H1 (cell line): Measurements from ENCODE around the gene RNF215. TPM values are rescaled to one million over a fixed set of nuclear protein-coding genes. Genes with fewer than 3 reads are reported as not detected.

Source experiments
- CTCF ChIA-PET: fragments of 300-600 bp; sonication (Branson Sonifier 250); formaldehyde crosslinking; loops from one replicate; lab custom pipeline; 2021; ENCODE audit not compliant: partially characterized antibody; lab: Charles Lee
- POLR2A ChIA-PET: fragments of 300-600 bp; sonication (Branson Sonifier 250); formaldehyde crosslinking; loops from one replicate; lab custom pipeline; 2021; ENCODE audit warnings: inconsistent platforms; ENCODE audit not compliant: partially characterized antibody; lab: Charles Lee
- DNase-seq, 2 experiments: peaks; one replicate each; pipeline versions ENCODE4 v3.0.0 to v3.0.0-alpha.2; 2010 to 2022; ENCODE audit warnings: low spot score in 2 of 2, low read depth in 1 of 2, mixed read lengths in 1 of 2
- FAIRE-seq: peaks from 2 replicates; lab custom pipeline; 2011; peaks lifted over from hg19 to GRCh38; lab: Jason Lieb, UNC
- H2AFZ ChIP-seq: 2 replicates; pipeline ENCODE4 v1.8.1; 2012; ENCODE audit warnings: low read length, inconsistent platforms
- H2AK5ac ChIP-seq: 2 replicates; pipeline ENCODE4 v1.6.1; 2013; ENCODE audit warnings: low read depth, low read length
- H2BK120ac ChIP-seq: replicated peaks from 2 replicates; pipeline ENCODE3; 2013; ENCODE audit warnings: low read depth, low read length, inconsistent platforms
- H2BK12ac ChIP-seq: 2 replicates; pipeline ENCODE4 v1.6.1; 2013; ENCODE audit warnings: low read depth, low read length
- H2BK15ac ChIP-seq: 2 replicates; pipeline ENCODE4 v1.6.1; 2013; ENCODE audit warnings: low read length
- H2BK20ac ChIP-seq: 2 replicates; pipeline ENCODE4 v1.6.1; 2013; ENCODE audit warnings: low read length
- H2BK5ac ChIP-seq: 2 replicates; pipeline ENCODE4 v1.6.1; 2013; ENCODE audit warnings: low read depth, low read length
- H3K14ac ChIP-seq: 2 replicates; pipeline ENCODE4 v1.6.1; 2013; ENCODE audit warnings: inconsistent platforms; ENCODE audit not compliant: insufficient read length
- H3K18ac ChIP-seq: 2 replicates; pipeline ENCODE4 v1.6.1; 2013; ENCODE audit warnings: low read length; ENCODE audit errors: extremely low read depth
- H3K23ac ChIP-seq: 2 replicates; pipeline ENCODE4 v1.6.1; 2013; ENCODE audit warnings: inconsistent platforms; ENCODE audit not compliant: insufficient read length
- H3K23me2 ChIP-seq: 2 replicates; pipeline ENCODE4 v1.6.1; 2013; ENCODE audit warnings: low read depth, low read length
- H3K27ac ChIP-seq: 2 replicates; pipeline ENCODE4 v1.6.1; 2011; ENCODE audit warnings: low read depth, low read length, inconsistent platforms
- H3K27me3 ChIP-seq, 4 experiments: replicated peaks in 1 of 4; 1 replicate in 1 of 4; 2 replicates in 3 of 4; pipeline versions ENCODE4 v1.6.1 to v1.8.1; 2011 to 2013; ENCODE audit warnings: low read length in 3 of 4, mild to moderate bottlenecking in 3 of 4, inconsistent platforms in 2 of 4, mixed read lengths in 2 of 4, moderate library complexity in 1 of 4; ENCODE audit not compliant: control insufficient read depth in 3 of 4, insufficient read depth in 3 of 4; ENCODE audit errors: extremely low read depth in 1 of 4
- H3K36me3 ChIP-seq, 4 experiments: 2 replicates each; pipeline versions ENCODE4 v1.6.1 to v1.8.1; 2011 to 2013; ENCODE audit warnings: mild to moderate bottlenecking in 4 of 4, low read length in 3 of 4, moderate library complexity in 2 of 4, control low read depth in 1 of 4, inconsistent platforms in 1 of 4; ENCODE audit not compliant: insufficient read depth in 4 of 4, control insufficient read depth in 2 of 4
- H3K4ac ChIP-seq: replicated peaks from 2 replicates; pipeline ENCODE3; 2013; ENCODE audit warnings: low read length, low read depth, mixed read lengths, inconsistent platforms; ENCODE audit not compliant: insufficient read length
- H3K4me1 ChIP-seq, 4 experiments: replicated peaks in 1 of 4; 1 replicate in 1 of 4; 2 replicates in 3 of 4; pipeline versions ENCODE4 v1.6.1 to v1.8.1; 2011 to 2013; ENCODE audit warnings: low read length in 3 of 4, inconsistent platforms in 2 of 4, mixed read lengths in 1 of 4; ENCODE audit not compliant: insufficient read depth in 4 of 4, control insufficient read depth in 3 of 4
- H3K4me2 ChIP-seq, 2 experiments: 2 replicates each; pipeline versions ENCODE4 v1.6.1 to v1.8.1; 2011 to 2013; ENCODE audit warnings: low read depth in 2 of 2, low read length in 2 of 2, control low read depth in 1 of 2, inconsistent platforms in 1 of 2, mild to moderate bottlenecking in 1 of 2; ENCODE audit not compliant: insufficient read depth in 1 of 2
- H3K4me3 ChIP-seq, 4 experiments: fragments of 200-600, 300-600 bp in 1 of 4; sonication (generic), shearing (Covaris generic), sonication (Bioruptor Twin) in 1 of 4; 2 replicates each; pipeline versions ENCODE4 v1.5.1 to v1.8.1; 2011 to 2016; ENCODE audit warnings: low read length in 4 of 4, low read depth in 3 of 4, control low read depth in 2 of 4, inconsistent platforms in 2 of 4, mild to moderate bottlenecking in 2 of 4, mixed read lengths in 1 of 4, moderate library complexity in 1 of 4; ENCODE audit not compliant: insufficient read depth in 2 of 4; ENCODE audit errors: extremely low read depth in 1 of 4
- H3K56ac ChIP-seq: replicated peaks from 2 replicates; pipeline ENCODE3; 2013; ENCODE audit warnings: low read depth, mild to moderate bottlenecking, mixed read lengths, low read length, inconsistent platforms; ENCODE audit not compliant: insufficient read length
- H3K79me1 ChIP-seq: 2 replicates; pipeline ENCODE4 v1.6.1; 2013; ENCODE audit warnings: low read depth, low read length, control low read depth
- H3K79me2 ChIP-seq, 2 experiments: 2 replicates each; pipeline versions ENCODE4 v1.6.1 to v1.8.1; 2012 to 2013; ENCODE audit warnings: low read length in 2 of 2, mild to moderate bottlenecking in 2 of 2, inconsistent platforms in 1 of 2; ENCODE audit not compliant: insufficient read depth in 2 of 2, control insufficient read depth in 1 of 2
- H3K9ac ChIP-seq, 4 experiments: replicated peaks in 1 of 4; 1 replicate in 1 of 4; 2 replicates in 3 of 4; pipeline versions ENCODE4 v1.6.1 to v1.8.1; 2011 to 2013; ENCODE audit warnings: low read depth in 3 of 4, low read length in 3 of 4, control low read depth in 2 of 4, mild to moderate bottlenecking in 2 of 4, moderate library complexity in 2 of 4, inconsistent platforms in 1 of 4; ENCODE audit errors: extremely low read depth in 1 of 4
- H3K9me3 ChIP-seq, 2 experiments: 2 replicates each; pipeline versions ENCODE4 v1.6.1 to v1.8.1; 2012 to 2013; ENCODE audit warnings: mild to moderate bottlenecking in 2 of 2, moderate library complexity in 2 of 2, control low read depth in 1 of 2, inconsistent platforms in 1 of 2, low read depth in 1 of 2, low read length in 1 of 2, mixed read lengths in 1 of 2; ENCODE audit not compliant: insufficient read depth in 2 of 2
- H4K20me1 ChIP-seq, 2 experiments: replicated peaks in 1 of 2; 2 replicates each; pipeline versions ENCODE3 to v1.8.1; 2011 to 2013; ENCODE audit warnings: inconsistent platforms in 2 of 2, low read length in 2 of 2, mild to moderate bottlenecking in 1 of 2; ENCODE audit not compliant: insufficient read depth in 2 of 2, control insufficient read depth in 1 of 2
- H4K5ac ChIP-seq: 2 replicates; pipeline ENCODE4 v1.6.1; 2013; ENCODE audit warnings: low read length, low read depth, mixed read lengths, inconsistent platforms; ENCODE audit not compliant: insufficient read length
- H4K8ac ChIP-seq: 2 replicates; pipeline ENCODE4 v1.8.0; 2013; ENCODE audit warnings: mild to moderate bottlenecking, moderate library complexity, low read length, inconsistent platforms; ENCODE audit not compliant: insufficient read depth; ENCODE audit errors: extremely low read depth
- H4K91ac ChIP-seq: replicated peaks from 2 replicates; pipeline ENCODE3; 2013; ENCODE audit warnings: low read length, mixed read lengths, inconsistent platforms; ENCODE audit not compliant: insufficient read length
- BRCA1 ChIP-seq: IDR thresholded peaks from 2 replicates; pipeline ENCODE4 v1.6.1; 2012; ENCODE audit warnings: low read depth, low read length, improper control_type of control experiment
- EP300 ChIP-seq, 2 experiments: IDR thresholded peaks; 1 replicate in 1 of 2; 2 replicates in 1 of 2; pipeline ENCODE4 v1.6.1; 2011 to 2012; ENCODE audit warnings: low read depth in 2 of 2, low read length in 2 of 2, mild to moderate bottlenecking in 2 of 2, borderline replicate concordance in 1 of 2, inconsistent platforms in 1 of 2, moderate library complexity in 1 of 2
- JUN ChIP-seq: IDR thresholded peaks from 2 replicates; pipeline ENCODE4 v1.6.1; 2011; ENCODE audit warnings: low read depth, mild to moderate bottlenecking, improper control_type of control experiment, low read length
- KDM4A ChIP-seq: IDR thresholded peaks from one replicate; pipeline ENCODE4 v1.7.1; 2012; ENCODE audit warnings: low read depth, mild to moderate bottlenecking, moderate library complexity, low read length, inconsistent platforms; ENCODE audit not compliant: severe bottlenecking
- MAFK ChIP-seq: IDR thresholded peaks from 2 replicates; pipeline ENCODE4 v1.6.1; 2012; ENCODE audit warnings: low read depth, mild to moderate bottlenecking, improper control_type of control experiment, low read length
- RXRA ChIP-seq: IDR thresholded peaks from 2 replicates; pipeline ENCODE4 v1.6.1; 2011; ENCODE audit warnings: low read depth, mild to moderate bottlenecking, low read length, moderate library complexity; ENCODE audit not compliant: insufficient read depth
- SAP30 ChIP-seq: fragments of 300-600 bp; sonication (generic); IDR thresholded peaks from 2 replicates; pipeline ENCODE4 v1.7.1; 2012; ENCODE audit warnings: low read length, moderate library complexity, mild to moderate bottlenecking, inconsistent platforms; ENCODE audit not compliant: insufficient read depth, insufficient replicate concordance
- SIN3A ChIP-seq, 2 experiments: IDR thresholded peaks in 1 of 2; conservative IDR thresholded peaks in 1 of 2; 2 replicates each; pipeline ENCODE4 v1.6.1; 2011 to 2012; ENCODE audit warnings: low read length in 2 of 2, improper control_type of control experiment in 1 of 2, low read depth in 1 of 2, mild to moderate bottlenecking in 1 of 2
- SIX5 ChIP-seq: IDR thresholded peaks from 2 replicates; pipeline ENCODE4 v1.6.1; 2011; ENCODE audit warnings: mild to moderate bottlenecking, low read depth, low read length
- TCF12 ChIP-seq: IDR thresholded peaks from 2 replicates; pipeline ENCODE4 v1.6.1; 2011; ENCODE audit warnings: low read depth, mild to moderate bottlenecking, low read length
- WGBS, 2 experiments: shearing (Covaris generic) in 1 of 2; methylation state at CpG; one replicate each; pipeline versions ENCODE4 v1.1.6 to v1.1.7; 2013 to 2015; ENCODE audit warnings: low lambda C conversion rate in 2 of 2, mixed read lengths in 2 of 2, inconsistent platforms in 1 of 2, low coverage in 1 of 2, missing lambda C conversion rate in 1 of 2; ENCODE audit not compliant: insufficient replicate concordance in 2 of 2, insufficient coverage in 1 of 2, insufficient read length in 1 of 2; ENCODE audit errors: extremely low coverage in 1 of 2, missing lambda C conversion rate in 1 of 2; 5-methylcytosine and 5-hydroxymethylcytosine counted together
- polyA plus RNA-seq, 7 experiments: library from polyadenylated mRNA; depleted of rRNA in 3 of 7; stranded (reverse) in 5 of 7; unstranded in 2 of 7; fragments of >200 nt in 5 of 7; fragments of 200-250 nt in 2 of 7; gene quantifications; 1 replicate in 5 of 7; 2 replicates in 1 of 7; 4 replicates in 1 of 7; pipeline versions ENCODE4 v1.2.1 to v1.2.3, GENCODE V29; 2011 to 2013; ENCODE audit warnings: missing spikeins in 2 of 7, mixed read lengths in 2 of 7
- total RNA-seq: library from RNA; stranded (reverse); fragmentation: NEBNext Ultra II Directional; extraction: Animal tissue kit (Norgen Biotek cat#: 25700); gene quantifications from 2 replicates; pipeline ENCODE4 v1.2.1, GENCODE V29; 2021
- TF ChIP-seq, protein P1 (sequence below): IDR thresholded peaks from 2 replicates; pipeline ENCODE4 v1.6.1; 2012; ENCODE audit warnings: inconsistent platforms
- TF ChIP-seq, protein P2 (sequence below): IDR thresholded peaks from 2 replicates; pipeline ENCODE4 v1.6.1; 2012; ENCODE audit warnings: inconsistent platforms

RNF215 gene
- total and polyA plus RNA-seq, 2 of the 8 experiments (the other 6 are each of a cell fraction or from before 2014, with no cell fraction given) = 13.1 to 19.0 TPM

DNA sequence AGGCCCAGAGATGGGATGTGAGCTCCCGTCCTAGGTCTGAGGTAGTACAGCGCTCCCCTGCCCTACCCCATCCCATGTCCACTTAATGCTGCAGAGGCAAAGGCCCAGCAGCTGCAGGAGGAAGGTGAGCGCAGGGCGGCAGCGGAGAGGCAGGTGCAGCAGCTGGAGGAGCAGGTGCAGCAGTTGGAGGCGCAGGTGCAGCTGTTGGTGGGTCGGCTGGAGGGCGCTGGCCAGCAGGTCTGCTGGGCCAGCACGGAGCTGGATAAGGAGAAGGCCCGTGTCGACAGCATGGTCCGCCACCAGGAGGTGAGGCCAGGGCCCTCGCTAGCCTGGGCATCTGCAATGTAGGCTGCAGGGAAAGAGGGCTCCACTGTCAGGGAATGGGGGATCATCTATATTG, 15.2 kb downstream of the RNF215 start:
- Histone ChIP-seq H2AK5ac (no peak overlapping the region), H3K9me3 (no peaks in the 10 kb centered on the region), H3K56ac (no peak overlapping the region), H3K18ac (no peak overlapping the region), H4K8ac (0 out of 2 replicates have a peak overlapping the region, but pooled peaks have one; percentile 18), H2BK120ac (no peak overlapping the region), H3K27ac (no peak overlapping the region; the same call in 1 of the 2 replicates), H3K4me3 (no peak overlapping the region), H4K5ac (no peak overlapping the region), H3K9ac (no peak overlapping the region), H4K91ac (peak overlapping the region; percentile 42), H2AFZ (no peak overlapping the region), H2BK5ac (0 out of 2 replicates have a peak overlapping the region, but pooled peaks have one; percentile 23), H2BK15ac (no peak overlapping the region), H3K36me3 (0 out of 8 replicates have a peak, but pooled peaks cover 0 to 3% (median 0%) of the 10 kb centered on the region in 4 experiments), H3K14ac (no peak overlapping the region), H2BK20ac (no peak overlapping the region), H3K79me2 (no peaks in the 10 kb centered on the region), H3K4me1 (peaks cover 0 to 2% (median 0%) of the 10 kb centered on the region in 4 experiments; a peak in 1 of 7 replicates), H3K4ac (no peak overlapping the region), H3K27me3 (no peaks in the 10 kb centered on the region; a peak in 1 of 7 replicates), H3K79me1 (no peaks in the 10 kb centered on the region), H3K23ac (no peak overlapping the region), H3K4me2 (no peak overlapping the region), H2BK12ac (no peak overlapping the region; the same call in 1 of the 2 replicates), H3K23me2 (no peaks in the 10 kb centered on the region), H4K20me1 (peaks cover 3 to 7% of the 10 kb centered on the region in 2 experiments)
- DNase-seq = no peak
- ChIA-PET POLR2A (interaction anchor here (1.1 to 11.8 kb wide), 6 partner anchors 12 to 107 kb away, joined by 3 to 129 read pairs (median 4); partner anchors contain the start of genes CCDC157 and SF3A1), CTCF (interaction anchor here (0.8 to 6.3 kb wide), 4 partner anchors 10 to 83 kb away, joined by 3 to 28 read pairs (median 15); partner anchors contain the start of genes CASTOR1 and RNF215)
- 88% methylated on average over 13 of the region's 13 CpGs; no CpG with 5 or more reads in 1 of the 2 experiments for WGBS, 2 experiments
- FAIRE-seq = no peak
- TF ChIP-seq KDM4A (no peak), BRCA1 (no peak), TCF12 (no peak), MAFK (no peak), JUN (no peak), EP300 (IDR thresholded peaks at IDR 0.05; ENCODE audit: borderline replicate concordance in 1 of 2, low read depth in 2 of 2, low read length in 2 of 2) (no peak), SIN3A (conservative IDR thresholded peaks at IDR 0.05 in 1 of 2, IDR thresholded peaks at IDR 0.05 in 1 of 2; ENCODE audit: low read depth in 1 of 2, low read length in 2 of 2) (no peak), SIX5 (no peak), SAP30 (no peak), RXRA (no peak)
- TF ChIP-seq, protein P1, sequence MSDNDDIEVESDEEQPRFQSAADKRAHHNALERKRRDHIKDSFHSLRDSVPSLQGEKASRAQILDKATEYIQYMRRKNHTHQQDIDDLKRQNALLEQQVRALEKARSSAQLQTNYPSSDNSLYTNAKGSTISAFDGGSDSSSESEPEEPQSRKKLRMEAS = no peak
- TF ChIP-seq, protein P2, sequence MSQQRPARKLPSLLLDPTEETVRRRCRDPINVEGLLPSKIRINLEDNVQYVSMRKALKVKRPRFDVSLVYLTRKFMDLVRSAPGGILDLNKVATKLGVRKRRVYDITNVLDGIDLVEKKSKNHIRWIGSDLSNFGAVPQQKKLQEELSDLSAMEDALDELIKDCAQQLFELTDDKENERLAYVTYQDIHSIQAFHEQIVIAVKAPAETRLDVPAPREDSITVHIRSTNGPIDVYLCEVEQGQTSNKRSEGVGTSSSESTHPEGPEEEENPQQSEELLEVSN = no peak
